Ovary (tissue), 3 donors: ENCODE results near the gene ANXA6.

Experiments
- POLR2A ChIP-seq: fragments of 450-650 bp; IDR thresholded peaks from one replicate; pipeline ENCODE4 v1.6.1; 2017; ENCODE audit warnings: antibody characterized with exemption, mild to moderate bottlenecking, moderate library complexity
- TF ChIP-seq, protein P1 (sequence below), 3 donors: fragments of 450-650 bp in 2 of 3; fragments of 200-600 bp in 1 of 3; IDR thresholded peaks; one replicate each; pipeline versions ENCODE4 v1.5.1 to v1.8.0; 2016 to 2022; ENCODE audit warnings: antibody characterized with exemption in 3 of 3, mild to moderate bottlenecking in 1 of 3
- donor health status: DM: no; HTN: no; CAD: no.

- TF ChIP-seq, protein P1, sequence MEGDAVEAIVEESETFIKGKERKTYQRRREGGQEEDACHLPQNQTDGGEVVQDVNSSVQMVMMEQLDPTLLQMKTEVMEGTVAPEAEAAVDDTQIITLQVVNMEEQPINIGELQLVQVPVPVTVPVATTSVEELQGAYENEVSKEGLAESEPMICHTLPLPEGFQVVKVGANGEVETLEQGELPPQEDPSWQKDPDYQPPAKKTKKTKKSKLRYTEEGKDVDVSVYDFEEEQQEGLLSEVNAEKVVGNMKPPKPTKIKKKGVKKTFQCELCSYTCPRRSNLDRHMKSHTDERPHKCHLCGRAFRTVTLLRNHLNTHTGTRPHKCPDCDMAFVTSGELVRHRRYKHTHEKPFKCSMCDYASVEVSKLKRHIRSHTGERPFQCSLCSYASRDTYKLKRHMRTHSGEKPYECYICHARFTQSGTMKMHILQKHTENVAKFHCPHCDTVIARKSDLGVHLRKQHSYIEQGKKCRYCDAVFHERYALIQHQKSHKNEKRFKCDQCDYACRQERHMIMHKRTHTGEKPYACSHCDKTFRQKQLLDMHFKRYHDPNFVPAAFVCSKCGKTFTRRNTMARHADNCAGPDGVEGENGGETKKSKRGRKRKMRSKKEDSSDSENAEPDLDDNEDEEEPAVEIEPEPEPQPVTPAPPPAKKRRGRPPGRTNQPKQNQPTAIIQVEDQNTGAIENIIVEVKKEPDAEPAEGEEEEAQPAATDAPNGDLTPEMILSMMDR (IDR thresholded peaks at IDR 0.05), result no peak
- TF ChIP-seq POLR2A, result no peak
Measured at GRCh38 chr5:151121665-151122064, 35.9 kb downstream of the ANXA6 start.
